GM12875 (cell line): ENCODE data around the gene LTF.

Experiments used
- H3K4me3 ChIP-seq: one replicate; pipeline ENCODE4 v1.5.1; 2011; ENCODE audit warnings: low read depth, low read length, control low read depth
- TF ChIP-seq, protein P1 (sequence below): IDR thresholded peaks from 2 replicates; pipeline ENCODE4 v1.5.1; 2011; ENCODE audit warnings: low read depth, mild to moderate bottlenecking, control low read depth, inconsistent platforms, low read length, moderate library complexity, borderline replicate concordance; ENCODE audit not compliant: insufficient read depth

The LTF gene

DNA sequence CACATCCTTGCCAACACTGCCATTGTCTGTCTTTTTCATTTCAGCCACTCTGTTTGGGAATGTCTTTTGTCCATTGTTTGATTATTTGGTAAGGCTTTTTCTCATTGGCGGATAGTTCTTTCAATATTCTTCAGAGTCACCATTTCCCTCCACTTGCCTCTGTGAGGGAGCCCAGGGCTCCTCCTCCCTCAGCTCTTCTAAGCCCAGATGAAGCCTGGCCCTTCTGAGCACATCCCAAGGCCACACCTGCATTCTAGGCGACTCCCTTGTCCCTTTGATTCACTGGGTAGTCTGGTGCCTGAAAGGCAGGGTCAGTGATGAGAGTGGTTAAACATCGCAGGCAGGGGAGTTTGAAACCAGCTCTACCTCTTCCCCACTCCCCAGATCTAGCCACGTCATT, 12.4 kb upstream of the LTF start:
- no peak overlapping the region for H3K4me3 ChIP-seq
- TF ChIP-seq, protein P1, sequence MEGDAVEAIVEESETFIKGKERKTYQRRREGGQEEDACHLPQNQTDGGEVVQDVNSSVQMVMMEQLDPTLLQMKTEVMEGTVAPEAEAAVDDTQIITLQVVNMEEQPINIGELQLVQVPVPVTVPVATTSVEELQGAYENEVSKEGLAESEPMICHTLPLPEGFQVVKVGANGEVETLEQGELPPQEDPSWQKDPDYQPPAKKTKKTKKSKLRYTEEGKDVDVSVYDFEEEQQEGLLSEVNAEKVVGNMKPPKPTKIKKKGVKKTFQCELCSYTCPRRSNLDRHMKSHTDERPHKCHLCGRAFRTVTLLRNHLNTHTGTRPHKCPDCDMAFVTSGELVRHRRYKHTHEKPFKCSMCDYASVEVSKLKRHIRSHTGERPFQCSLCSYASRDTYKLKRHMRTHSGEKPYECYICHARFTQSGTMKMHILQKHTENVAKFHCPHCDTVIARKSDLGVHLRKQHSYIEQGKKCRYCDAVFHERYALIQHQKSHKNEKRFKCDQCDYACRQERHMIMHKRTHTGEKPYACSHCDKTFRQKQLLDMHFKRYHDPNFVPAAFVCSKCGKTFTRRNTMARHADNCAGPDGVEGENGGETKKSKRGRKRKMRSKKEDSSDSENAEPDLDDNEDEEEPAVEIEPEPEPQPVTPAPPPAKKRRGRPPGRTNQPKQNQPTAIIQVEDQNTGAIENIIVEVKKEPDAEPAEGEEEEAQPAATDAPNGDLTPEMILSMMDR: no peak

DNA sequence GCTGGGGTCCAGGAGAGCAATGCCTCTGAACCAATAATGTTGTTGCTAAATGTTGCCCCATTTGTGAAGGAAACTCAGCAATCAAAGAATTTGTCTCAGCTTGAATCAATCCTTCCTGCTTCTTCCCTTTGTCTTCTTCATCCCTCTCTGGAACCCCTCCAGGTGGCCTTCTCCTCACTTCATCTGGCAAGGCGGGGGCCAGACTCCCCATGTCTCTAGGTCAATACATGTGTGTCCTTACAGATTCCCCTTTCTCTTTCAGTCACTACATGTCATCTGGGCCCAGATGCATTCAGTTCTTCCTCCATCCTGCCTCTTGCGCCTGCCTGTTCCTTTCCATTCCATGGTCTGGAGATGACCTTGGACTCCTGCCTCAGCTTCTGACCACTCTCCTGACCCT, 8.0 kb upstream of the LTF start:
- H3K4me3 ChIP-seq: no peak overlapping the region
- TF ChIP-seq, protein P1: no peak

DNA sequence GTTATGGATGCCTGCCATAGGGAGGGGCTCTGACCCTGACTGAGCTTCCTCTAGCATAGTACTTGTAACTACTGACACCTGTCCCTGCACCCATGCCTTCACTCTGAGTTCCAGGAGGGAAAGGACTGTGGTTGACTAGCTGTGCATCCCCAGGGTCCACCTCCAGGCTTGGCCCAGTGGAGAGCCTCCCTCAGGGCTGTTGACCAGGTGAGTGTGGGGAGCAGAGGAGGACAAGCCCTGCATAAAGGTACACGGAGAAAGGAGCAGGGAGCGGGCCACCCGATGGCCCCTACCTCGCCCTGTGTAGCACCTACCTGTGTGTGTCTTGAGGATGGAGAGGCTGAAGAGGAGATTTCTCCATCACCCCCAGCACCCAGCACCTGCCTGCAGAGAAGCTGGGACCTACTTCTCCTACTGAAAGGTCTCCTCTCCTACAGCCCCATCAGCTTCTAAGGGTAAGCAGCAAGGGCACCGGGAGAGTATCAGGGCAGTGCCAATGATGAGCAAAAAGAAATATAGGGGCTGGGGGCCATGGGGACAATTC, 6.7 kb upstream of the LTF start:
- TF ChIP-seq, protein P1: no peak
- H3K4me3 ChIP-seq: no peak overlapping the region

DNA sequence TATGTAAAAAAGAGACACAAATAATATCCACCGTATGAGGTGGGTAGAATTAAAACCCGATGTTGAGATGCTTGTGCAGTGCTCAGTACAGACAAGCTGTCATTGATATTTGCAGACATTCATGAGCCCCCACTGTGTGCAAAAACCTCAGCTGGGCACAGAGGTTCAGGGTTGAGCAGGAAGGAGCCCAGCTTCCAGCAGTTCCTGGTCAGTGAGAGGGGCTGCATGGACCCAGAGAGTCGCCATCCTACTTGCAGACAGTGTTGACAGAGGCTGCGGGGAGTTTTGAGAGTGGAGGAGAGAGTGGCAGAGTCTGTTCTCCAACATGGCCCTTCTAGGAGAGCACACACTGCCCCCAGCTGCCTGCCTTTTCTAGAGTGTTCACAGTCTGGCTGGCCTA, 6.1 kb upstream of the LTF start:
- H3K4me3 ChIP-seq: no peak overlapping the region
- TF ChIP-seq, protein P1: no peak

DNA sequence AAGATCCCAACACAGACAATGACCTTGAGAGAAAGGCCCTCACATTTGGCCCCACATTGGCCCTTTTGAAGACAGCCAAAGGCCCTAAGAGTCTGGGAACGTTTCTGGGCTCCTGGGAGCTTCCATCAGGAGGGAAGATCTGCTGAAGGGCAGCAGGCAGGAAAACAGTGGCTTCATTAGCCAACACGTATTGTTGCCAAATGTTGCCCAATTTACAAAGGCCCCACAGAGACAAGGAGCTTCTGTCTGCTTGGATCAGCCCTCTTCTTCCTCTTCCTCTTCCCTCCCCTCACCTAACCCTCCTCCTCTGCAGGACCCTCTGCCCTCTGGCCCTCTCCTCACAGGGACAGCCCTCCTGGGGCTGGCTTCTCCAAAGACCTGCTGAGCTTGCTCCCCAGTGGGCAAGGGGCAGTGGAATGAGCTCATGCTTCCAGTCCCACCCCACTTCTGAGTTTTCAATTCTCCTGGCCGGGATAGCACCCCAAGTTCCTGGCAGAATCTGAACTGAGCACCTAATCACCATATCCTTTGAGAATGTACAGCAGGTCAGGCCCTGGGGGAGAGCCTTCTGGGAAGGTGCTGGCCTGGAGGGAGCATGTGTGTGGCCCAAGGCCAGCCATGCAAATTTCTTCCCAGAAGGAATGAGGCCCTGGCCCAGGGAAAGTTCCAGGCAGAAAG, 5.1 kb upstream of the LTF start:
- TF ChIP-seq, protein P1: no peak
- H3K4me3 ChIP-seq: no peak overlapping the region

DNA sequence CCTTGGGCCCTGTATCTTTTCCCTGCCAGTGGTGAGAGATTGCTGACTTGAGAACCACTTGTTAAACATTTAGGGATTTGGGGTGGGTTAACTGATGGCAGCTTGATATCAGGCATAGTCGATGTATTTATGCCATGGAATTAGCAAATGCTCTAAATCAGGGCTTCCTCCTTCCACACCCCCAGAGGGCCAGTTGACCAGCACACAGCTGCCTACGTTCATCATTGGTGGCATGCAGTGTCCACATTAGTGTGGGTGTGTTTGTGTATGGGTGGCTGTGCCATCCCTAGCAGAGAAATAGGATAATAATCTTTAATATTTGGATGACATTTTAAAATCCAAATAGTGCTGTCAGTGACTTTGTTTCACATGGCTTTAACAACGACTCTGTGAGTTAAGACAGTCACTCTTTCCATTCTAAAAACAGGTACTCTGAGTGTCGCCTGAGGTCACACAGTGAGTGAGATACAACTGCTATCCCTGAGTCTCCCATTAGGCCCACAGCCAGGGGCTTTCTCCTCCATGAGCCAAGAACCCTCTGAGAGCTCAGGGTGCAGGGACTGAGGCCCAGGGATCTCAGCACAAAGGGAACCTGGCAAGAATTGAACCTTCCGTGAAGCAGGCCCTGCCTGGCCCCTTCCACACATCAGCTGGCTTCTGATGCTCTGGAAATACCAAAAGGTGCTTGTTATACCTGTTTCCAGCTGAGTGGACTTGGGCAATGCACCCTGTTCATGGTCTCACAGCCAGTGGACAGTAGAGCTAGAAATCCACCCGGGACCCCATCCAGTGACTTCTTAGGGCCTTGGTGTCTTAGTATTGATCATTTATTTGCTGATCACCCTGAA, 4.3 kb upstream of the LTF start:
- TF ChIP-seq, protein P1: no peak
- H3K4me3 ChIP-seq: no peak overlapping the region
